ENCODE data around the gene CTBP2.
A peak's percentile ranks its signal among the peaks of the same experiment; 100 is the strongest.

The CTBP2 gene

GRCh38 chr10:125134483-125134848, 25.9 kb downstream of the CTBP2 start:
- peaks cover 16 to 42% (median 29%) of the 10 kb centered on the region in 3 donors for H3K36me3 ChIP-seq
- H3K4me1 ChIP-seq = peaks cover 0 to 73% (median 33%) of the 10 kb centered on the region in 4 donors
- H3K27ac ChIP-seq = no peak overlapping the region
- no peak for TF ChIP-seq CTCF (IDR thresholded peaks at IDR 0.05)
- H3K9me3 ChIP-seq = peaks cover 0 to 6% (median 0%) of the 10 kb centered on the region in 3 donors
- H3K27me3 ChIP-seq = no peaks in the 10 kb centered on the region
- intact Hi-C loops (cut with DNase I; ENCODE audit: low total_unique reads) = no loop called here
- H3K4me3 ChIP-seq = no peak overlapping the region
- DNase-seq = peak in 1 of 2 donors; percentile 53

- H3K4me3 ChIP-seq = no peak overlapping the region
- no peak for TF ChIP-seq CTCF (IDR thresholded peaks at IDR 0.05)
- peaks cover 0 to 77% (median 36%) of the 10 kb centered on the region in 4 donors for H3K4me1 ChIP-seq
- DNase-seq = peak in 1 of 2 donors; percentile 35
- H3K27me3 ChIP-seq = no peaks in the 10 kb centered on the region
- peaks cover 0 to 6% (median 0%) of the 10 kb centered on the region in 3 donors for H3K9me3 ChIP-seq
- H3K27ac ChIP-seq = no peak overlapping the region
- peaks cover 16 to 42% (median 29%) of the 10 kb centered on the region in 3 donors for H3K36me3 ChIP-seq
- intact Hi-C loops (cut with DNase I; ENCODE audit: low total_unique reads) = no loop called here
Observed at GRCh38 chr10:125133696-125134482, 26.5 kb downstream of the CTBP2 start.

GRCh38 chr10:125132344-125132743, 28.0 kb downstream of the CTBP2 start:
- DNase-seq = peak in 1 of 2 donors; percentile 28
- Histone ChIP-seq H3K4me3 (no peak overlapping the region), H3K4me1 (peaks cover 0 to 77% (median 40%) of the 10 kb centered on the region in 4 donors), H3K27me3 (no peaks in the 10 kb centered on the region), H3K9me3 (peaks cover 0 to 6% (median 0%) of the 10 kb centered on the region in 3 donors), H3K27ac (no peak overlapping the region), H3K36me3 (peaks cover 16 to 42% (median 20%) of the 10 kb centered on the region in 3 donors)
- intact Hi-C loops (cut with DNase I; ENCODE audit: low total_unique reads) = no loop called here
- no peak for TF ChIP-seq CTCF (IDR thresholded peaks at IDR 0.05)

- H3K36me3 ChIP-seq = peaks cover 16 to 38% (median 20%) of the 10 kb centered on the region in 3 donors
- no peak overlapping the region for H3K27ac ChIP-seq
- intact Hi-C loops (cut with DNase I; ENCODE audit: low total_unique reads) = no loop called here
- no peak for TF ChIP-seq CTCF (IDR thresholded peaks at IDR 0.05)
- peaks cover 0 to 75% (median 35%) of the 10 kb centered on the region in 4 donors for H3K4me1 ChIP-seq
- peak in 1 of 2 donors; percentile 41 for DNase-seq
- no peaks in the 10 kb centered on the region for H3K27me3 ChIP-seq
- H3K9me3 ChIP-seq = peaks cover 0 to 6% (median 0%) of the 10 kb centered on the region in 3 donors
- H3K4me3 ChIP-seq = no peak overlapping the region
Observed at GRCh38 chr10:125130916-125131315, 29.4 kb downstream of the CTBP2 start.

- intact Hi-C loops (cut with DNase I; ENCODE audit: low total_unique reads) = no loop called here
- peak in 1 of 2 donors; percentile 68 for DNase-seq
- H3K27me3 ChIP-seq = no peaks in the 10 kb centered on the region
- H3K9me3 ChIP-seq = peaks cover 0 to 6% (median 0%) of the 10 kb centered on the region in 3 donors
- peaks cover 0 to 75% (median 36%) of the 10 kb centered on the region in 4 donors for H3K4me1 ChIP-seq
- H3K36me3 ChIP-seq = peaks cover 16 to 32% (median 20%) of the 10 kb centered on the region in 3 donors
- no peak overlapping the region for H3K4me3 ChIP-seq
- no peak for TF ChIP-seq CTCF (IDR thresholded peaks at IDR 0.05)
- no peak overlapping the region for H3K27ac ChIP-seq
Observed at GRCh38 chr10:125130260-125130659, 30.1 kb downstream of the CTBP2 start.

Data from tibial artery (tissue), 4 donors.